ENCODE data around the gene GSN.

The GSN gene

DNA sequence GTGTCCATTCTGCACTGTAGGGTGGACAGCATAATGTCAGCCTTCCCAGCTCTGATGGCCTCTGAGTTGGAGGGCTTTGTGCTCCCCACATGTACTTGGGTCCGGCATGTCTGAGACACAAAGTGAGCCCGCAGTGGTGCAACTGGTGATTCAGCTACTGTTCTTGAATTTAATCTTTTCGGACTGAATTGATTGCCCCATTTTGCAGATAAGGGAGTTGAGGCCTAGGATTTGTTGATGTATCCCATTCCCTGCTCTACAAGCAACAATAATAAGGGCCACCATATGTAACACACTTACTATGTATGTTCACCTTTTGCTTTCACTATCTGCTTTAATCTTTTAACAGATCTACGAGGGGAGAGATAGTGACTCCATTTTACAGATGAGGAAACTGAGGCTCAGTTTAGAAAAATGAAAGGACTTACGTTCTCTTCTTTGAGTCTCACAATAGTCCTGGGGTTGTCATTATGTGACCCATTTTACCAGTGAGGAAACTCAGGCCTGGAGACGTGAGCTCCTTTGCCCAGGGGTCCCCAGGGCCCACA is 4.5 kb downstream of the GSN start:
- no peaks in the 10 kb centered on the region for H3K9me3 ChIP-seq (ENCODE audit: control insufficient read depth, insufficient read depth, low read length)
- H3K27ac ChIP-seq (ENCODE audit: low read depth, low read length), result no peak overlapping the region
- H3K79me2 ChIP-seq (ENCODE audit: control insufficient read depth, low read length), result no peaks in the 10 kb centered on the region
- H4K20me1 ChIP-seq (ENCODE audit: control insufficient read depth, insufficient read depth, low read depth, low read length), result peaks cover 6% of the 10 kb centered on the region; the same call in 1 of the 2 replicates
- H3K4me2 ChIP-seq (ENCODE audit: low read length), result no peak overlapping the region
- no peaks in the 10 kb centered on the region for H3K36me3 ChIP-seq (ENCODE audit: control insufficient read depth, low read length)
- peaks cover 16% of the 10 kb centered on the region for H3K27me3 ChIP-seq (ENCODE audit: control insufficient read depth, low read length)
- no peaks in the 10 kb centered on the region for H3K9me2 ChIP-seq (replicated peaks; ENCODE audit: control insufficient read depth, low read length)
- H3F3A ChIP-seq (ENCODE audit: control insufficient read depth, insufficient read depth), result no peaks in the 10 kb centered on the region
- TF ChIP-seq, protein P1, sequence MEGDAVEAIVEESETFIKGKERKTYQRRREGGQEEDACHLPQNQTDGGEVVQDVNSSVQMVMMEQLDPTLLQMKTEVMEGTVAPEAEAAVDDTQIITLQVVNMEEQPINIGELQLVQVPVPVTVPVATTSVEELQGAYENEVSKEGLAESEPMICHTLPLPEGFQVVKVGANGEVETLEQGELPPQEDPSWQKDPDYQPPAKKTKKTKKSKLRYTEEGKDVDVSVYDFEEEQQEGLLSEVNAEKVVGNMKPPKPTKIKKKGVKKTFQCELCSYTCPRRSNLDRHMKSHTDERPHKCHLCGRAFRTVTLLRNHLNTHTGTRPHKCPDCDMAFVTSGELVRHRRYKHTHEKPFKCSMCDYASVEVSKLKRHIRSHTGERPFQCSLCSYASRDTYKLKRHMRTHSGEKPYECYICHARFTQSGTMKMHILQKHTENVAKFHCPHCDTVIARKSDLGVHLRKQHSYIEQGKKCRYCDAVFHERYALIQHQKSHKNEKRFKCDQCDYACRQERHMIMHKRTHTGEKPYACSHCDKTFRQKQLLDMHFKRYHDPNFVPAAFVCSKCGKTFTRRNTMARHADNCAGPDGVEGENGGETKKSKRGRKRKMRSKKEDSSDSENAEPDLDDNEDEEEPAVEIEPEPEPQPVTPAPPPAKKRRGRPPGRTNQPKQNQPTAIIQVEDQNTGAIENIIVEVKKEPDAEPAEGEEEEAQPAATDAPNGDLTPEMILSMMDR (IDR thresholded peaks at IDR 0.05; ENCODE audit: low read depth, low read length, poor library complexity, severe bottlenecking), result no peak
- TF ChIP-seq EZH2phosphoT487 (IDR thresholded peaks at IDR 0.05; ENCODE audit: borderline replicate concordance, low read length), result no peak
- H3K4me3 ChIP-seq (ENCODE audit: low read length), result no peak overlapping the region
- H3K4me1 ChIP-seq (ENCODE audit: control insufficient read depth, low read length), result peaks cover 13% of the 10 kb centered on the region

DNA sequence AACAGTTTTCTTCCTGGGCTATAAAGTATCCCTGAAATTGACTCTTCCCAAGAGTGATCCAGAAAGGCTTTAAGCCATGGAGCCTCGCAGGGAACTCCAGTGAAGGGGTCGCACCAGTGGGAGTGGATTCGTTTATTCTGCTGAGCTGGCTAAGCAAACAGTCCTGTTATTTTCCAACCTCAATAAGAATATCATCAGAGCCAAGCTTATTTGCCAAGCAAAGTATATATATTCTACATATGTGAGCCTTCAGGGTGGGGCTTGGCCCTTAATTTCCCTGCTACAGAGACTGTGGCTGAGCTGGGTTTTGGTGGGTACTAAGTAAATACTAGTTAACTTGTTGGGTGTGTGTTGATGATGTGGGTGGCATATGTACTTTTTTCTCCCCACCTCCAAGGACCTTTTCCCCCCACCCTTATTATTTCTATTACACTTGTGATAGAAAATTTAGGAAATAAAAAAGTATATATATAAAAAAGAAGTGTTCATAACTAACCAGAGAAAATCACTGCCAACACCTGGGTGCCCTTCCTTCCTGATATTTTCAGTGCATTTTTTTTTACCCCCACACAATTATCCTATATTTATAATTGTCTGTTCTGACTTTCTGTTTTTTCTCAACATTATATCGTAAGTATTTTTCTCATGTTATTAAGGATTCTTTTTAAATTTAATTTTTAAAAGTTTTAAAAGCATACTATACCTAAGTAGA is 5.3 kb downstream of the GSN start:
- Histone ChIP-seq H4K20me1 (ENCODE audit: control insufficient read depth, insufficient read depth, low read depth, low read length) (peaks cover 5% of the 10 kb centered on the region; the same call in 1 of the 2 replicates), H3K79me2 (ENCODE audit: control insufficient read depth, low read length) (no peaks in the 10 kb centered on the region), H3K4me3 (ENCODE audit: low read length) (no peak overlapping the region), H3K9me3 (ENCODE audit: control insufficient read depth, insufficient read depth, low read length) (no peaks in the 10 kb centered on the region), H3K9me2 (replicated peaks; ENCODE audit: control insufficient read depth, low read length) (no peaks in the 10 kb centered on the region), H3K4me1 (ENCODE audit: control insufficient read depth, low read length) (peaks cover 7% of the 10 kb centered on the region), H3K36me3 (ENCODE audit: control insufficient read depth, low read length) (no peaks in the 10 kb centered on the region), H3F3A (ENCODE audit: control insufficient read depth, insufficient read depth) (no peaks in the 10 kb centered on the region), H3K27ac (ENCODE audit: low read depth, low read length) (no peak overlapping the region), H3K27me3 (ENCODE audit: control insufficient read depth, low read length) (peaks cover 16% of the 10 kb centered on the region), H3K4me2 (ENCODE audit: low read length) (no peak overlapping the region)
- no peak for TF ChIP-seq EZH2phosphoT487 (IDR thresholded peaks at IDR 0.05; ENCODE audit: borderline replicate concordance, low read length)
- TF ChIP-seq, protein P1 (IDR thresholded peaks at IDR 0.05; ENCODE audit: low read depth, low read length, poor library complexity, severe bottlenecking), result no peak

DNA sequence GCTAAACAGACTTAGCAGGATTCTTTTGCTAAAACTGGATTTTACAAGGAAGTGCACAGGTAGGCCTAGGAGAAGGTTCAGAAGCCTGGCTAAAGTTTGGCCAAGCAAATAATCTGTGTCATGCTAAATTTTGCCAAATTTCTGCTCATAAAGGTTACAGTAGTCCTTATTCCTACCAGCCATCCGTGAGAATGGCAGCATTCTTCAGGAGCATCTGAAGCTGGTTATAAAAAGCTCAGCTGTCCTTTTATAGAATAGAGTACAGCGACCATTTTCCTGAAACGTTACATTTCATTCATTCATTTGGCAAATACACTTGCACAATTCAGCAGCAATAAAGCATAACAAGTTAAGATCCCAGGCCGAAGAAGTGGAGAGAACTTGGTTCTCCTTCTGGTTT is 6.9 kb downstream of the GSN start:
- no peaks in the 10 kb centered on the region for H4K20me1 ChIP-seq (ENCODE audit: control insufficient read depth, insufficient read depth, low read depth, low read length)
- H3K9me3 ChIP-seq (ENCODE audit: control insufficient read depth, insufficient read depth, low read length), result no peaks in the 10 kb centered on the region
- no peaks in the 10 kb centered on the region for H3K36me3 ChIP-seq (ENCODE audit: control insufficient read depth, low read length)
- H3K27ac ChIP-seq (ENCODE audit: low read depth, low read length), result no peak overlapping the region
- TF ChIP-seq, protein P1 (IDR thresholded peaks at IDR 0.05; ENCODE audit: low read depth, low read length, poor library complexity, severe bottlenecking), result no peak
- no peak for TF ChIP-seq EZH2phosphoT487 (IDR thresholded peaks at IDR 0.05; ENCODE audit: borderline replicate concordance, low read length)
- H3F3A ChIP-seq (ENCODE audit: control insufficient read depth, insufficient read depth), result no peaks in the 10 kb centered on the region
- peaks cover 3% of the 10 kb centered on the region; the same call in 1 of the 2 replicates for H3K27me3 ChIP-seq (ENCODE audit: control insufficient read depth, low read length)
- no peaks in the 10 kb centered on the region for H3K9me2 ChIP-seq (replicated peaks; ENCODE audit: control insufficient read depth, low read length)
- H3K4me3 ChIP-seq (ENCODE audit: low read length), result no peak overlapping the region
- H3K4me1 ChIP-seq (ENCODE audit: control insufficient read depth, low read length), result peaks cover 8% of the 10 kb centered on the region
- no peaks in the 10 kb centered on the region for H3K79me2 ChIP-seq (ENCODE audit: control insufficient read depth, low read length)
- no peak overlapping the region for H3K4me2 ChIP-seq (ENCODE audit: low read length)
